ENCODE data around the gene RBM3. TPM values are rescaled to one million over a fixed set of nuclear protein-coding genes. Genes with fewer than 3 reads are reported as not detected.

Gene RBM3
- total and polyA plus RNA-seq, 10 of the 15 experiments (the other 5 are each of a cell fraction or from before 2014, with no cell fraction given), result 170 to 467 (median 259) TPM

DNA sequence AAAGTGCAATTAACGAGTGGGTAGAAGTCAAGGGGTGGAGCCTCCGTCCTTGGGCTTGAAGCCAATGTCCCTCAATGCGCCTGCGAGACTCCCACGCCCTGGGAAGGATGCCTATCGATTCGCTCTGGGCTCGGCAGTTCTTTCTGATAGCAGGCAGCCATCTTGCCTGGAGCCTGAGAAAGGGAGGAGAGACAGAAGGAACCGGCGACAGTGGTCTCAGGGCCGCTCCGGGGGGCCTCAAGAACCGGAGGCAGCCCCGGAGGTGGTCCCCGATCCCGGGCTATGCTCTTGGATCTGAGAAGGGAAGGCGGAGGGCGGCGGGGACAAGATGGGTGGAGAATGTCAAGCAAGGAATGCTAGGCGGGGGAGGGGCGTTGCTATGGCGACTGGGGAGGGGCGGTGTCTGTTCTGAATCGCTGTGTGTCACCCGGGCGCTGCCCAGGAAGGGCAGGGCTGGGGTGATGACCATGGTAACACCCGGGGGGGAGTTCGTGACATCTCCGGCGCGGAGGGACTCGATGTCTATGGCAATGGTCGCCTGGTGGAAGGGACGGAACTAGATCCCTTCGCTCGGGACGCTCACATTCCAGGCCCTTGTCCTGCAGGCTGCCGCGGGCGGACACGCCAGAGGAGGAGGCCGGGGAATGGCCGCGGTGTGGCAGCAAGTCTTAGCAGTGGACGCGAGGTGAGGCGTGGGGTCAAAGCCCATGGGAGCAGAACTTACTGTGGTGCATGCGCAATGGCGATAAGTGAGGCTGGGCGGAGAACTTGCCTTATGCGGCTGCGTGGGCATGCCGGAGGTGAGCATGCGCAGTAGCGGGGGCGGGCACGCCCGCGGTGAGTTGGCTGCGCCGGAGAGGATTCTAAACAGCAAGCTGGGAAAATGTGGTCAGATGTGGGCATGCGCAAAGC is 23.3 kb downstream of the RBM3 start, which contains the start of gene WDR13 (continued):
- TF ChIP-seq, protein P1, sequence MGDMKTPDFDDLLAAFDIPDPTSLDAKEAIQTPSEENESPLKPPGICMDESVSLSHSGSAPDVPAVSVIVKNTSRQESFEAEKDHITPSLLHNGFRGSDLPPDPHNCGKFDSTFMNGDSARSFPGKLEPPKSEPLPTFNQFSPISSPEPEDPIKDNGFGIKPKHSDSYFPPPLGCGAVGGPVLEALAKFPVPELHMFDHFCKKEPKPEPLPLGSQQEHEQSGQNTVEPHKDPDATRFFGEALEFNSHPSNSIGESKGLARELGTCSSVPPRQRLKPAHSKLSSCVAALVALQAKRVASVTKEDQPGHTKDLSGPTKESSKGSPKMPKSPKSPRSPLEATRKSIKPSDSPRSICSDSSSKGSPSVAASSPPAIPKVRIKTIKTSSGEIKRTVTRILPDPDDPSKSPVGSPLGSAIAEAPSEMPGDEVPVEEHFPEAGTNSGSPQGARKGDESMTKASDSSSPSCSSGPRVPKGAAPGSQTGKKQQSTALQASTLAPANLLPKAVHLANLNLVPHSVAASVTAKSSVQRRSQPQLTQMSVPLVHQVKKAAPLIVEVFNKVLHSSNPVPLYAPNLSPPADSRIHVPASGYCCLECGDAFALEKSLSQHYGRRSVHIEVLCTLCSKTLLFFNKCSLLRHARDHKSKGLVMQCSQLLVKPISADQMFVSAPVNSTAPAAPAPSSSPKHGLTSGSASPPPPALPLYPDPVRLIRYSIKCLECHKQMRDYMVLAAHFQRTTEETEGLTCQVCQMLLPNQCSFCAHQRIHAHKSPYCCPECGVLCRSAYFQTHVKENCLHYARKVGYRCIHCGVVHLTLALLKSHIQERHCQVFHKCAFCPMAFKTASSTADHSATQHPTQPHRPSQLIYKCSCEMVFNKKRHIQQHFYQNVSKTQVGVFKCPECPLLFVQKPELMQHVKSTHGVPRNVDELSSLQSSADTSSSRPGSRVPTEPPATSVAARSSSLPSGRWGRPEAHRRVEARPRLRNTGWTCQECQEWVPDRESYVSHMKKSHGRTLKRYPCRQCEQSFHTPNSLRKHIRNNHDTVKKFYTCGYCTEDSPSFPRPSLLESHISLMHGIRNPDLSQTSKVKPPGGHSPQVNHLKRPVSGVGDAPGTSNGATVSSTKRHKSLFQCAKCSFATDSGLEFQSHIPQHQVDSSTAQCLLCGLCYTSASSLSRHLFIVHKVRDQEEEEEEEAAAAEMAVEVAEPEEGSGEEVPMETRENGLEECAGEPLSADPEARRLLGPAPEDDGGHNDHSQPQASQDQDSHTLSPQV (IDR thresholded peaks at IDR 0.05), result no peak
- no peak for TF ChIP-seq NFYB (IDR thresholded peaks at IDR 0.05; ENCODE audit: insufficient read depth, low read depth, low read length)
- no peak for TF ChIP-seq TBL1XR1 (IDR thresholded peaks at IDR 0.05; ENCODE audit: low read depth, low read length)
- TF ChIP-seq, protein P2, sequence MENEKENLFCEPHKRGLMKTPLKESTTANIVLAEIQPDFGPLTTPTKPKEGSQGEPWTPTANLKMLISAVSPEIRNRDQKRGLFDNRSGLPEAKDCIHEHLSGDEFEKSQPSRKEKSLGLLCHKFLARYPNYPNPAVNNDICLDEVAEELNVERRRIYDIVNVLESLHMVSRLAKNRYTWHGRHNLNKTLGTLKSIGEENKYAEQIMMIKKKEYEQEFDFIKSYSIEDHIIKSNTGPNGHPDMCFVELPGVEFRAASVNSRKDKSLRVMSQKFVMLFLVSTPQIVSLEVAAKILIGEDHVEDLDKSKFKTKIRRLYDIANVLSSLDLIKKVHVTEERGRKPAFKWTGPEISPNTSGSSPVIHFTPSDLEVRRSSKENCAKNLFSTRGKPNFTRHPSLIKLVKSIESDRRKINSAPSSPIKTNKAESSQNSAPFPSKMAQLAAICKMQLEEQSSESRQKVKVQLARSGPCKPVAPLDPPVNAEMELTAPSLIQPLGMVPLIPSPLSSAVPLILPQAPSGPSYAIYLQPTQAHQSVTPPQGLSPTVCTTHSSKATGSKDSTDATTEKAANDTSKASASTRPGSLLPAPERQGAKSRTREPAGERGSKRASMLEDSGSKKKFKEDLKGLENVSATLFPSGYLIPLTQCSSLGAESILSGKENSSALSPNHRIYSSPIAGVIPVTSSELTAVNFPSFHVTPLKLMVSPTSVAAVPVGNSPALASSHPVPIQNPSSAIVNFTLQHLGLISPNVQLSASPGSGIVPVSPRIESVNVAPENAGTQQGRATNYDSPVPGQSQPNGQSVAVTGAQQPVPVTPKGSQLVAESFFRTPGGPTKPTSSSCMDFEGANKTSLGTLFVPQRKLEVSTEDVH (IDR thresholded peaks at IDR 0.05; ENCODE audit: low read depth, partially characterized antibody), result no peak
- TF ChIP-seq BCL11A (IDR thresholded peaks at IDR 0.05; ENCODE audit: low read depth, low read length), result no peak
- TF ChIP-seq ZNF622 (IDR thresholded peaks at IDR 0.05), result no peak
- TF ChIP-seq NR2F1 (conservative IDR thresholded peaks at IDR 0.05), result peak; percentile 99
- TF ChIP-seq ZNF274 (IDR thresholded peaks at IDR 0.05; ENCODE audit: insufficient read depth, insufficient read length), result no peak
- TF ChIP-seq, protein P3, sequence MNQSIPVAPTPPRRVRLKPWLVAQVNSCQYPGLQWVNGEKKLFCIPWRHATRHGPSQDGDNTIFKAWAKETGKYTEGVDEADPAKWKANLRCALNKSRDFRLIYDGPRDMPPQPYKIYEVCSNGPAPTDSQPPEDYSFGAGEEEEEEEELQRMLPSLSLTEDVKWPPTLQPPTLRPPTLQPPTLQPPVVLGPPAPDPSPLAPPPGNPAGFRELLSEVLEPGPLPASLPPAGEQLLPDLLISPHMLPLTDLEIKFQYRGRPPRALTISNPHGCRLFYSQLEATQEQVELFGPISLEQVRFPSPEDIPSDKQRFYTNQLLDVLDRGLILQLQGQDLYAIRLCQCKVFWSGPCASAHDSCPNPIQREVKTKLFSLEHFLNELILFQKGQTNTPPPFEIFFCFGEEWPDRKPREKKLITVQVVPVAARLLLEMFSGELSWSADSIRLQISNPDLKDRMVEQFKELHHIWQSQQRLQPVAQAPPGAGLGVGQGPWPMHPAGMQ (IDR thresholded peaks at IDR 0.05; ENCODE audit: borderline replicate concordance), result no peak
- no peak for TF ChIP-seq EED (IDR thresholded peaks at IDR 0.05; ENCODE audit: low read depth)
- TF ChIP-seq SUPT20H (IDR thresholded peaks at IDR 0.05; ENCODE audit: borderline replicate concordance, control insufficient read depth, low read depth, low read length), result no peak
- TF ChIP-seq BACH1 (IDR thresholded peaks at IDR 0.05; ENCODE audit: borderline replicate concordance), result 0 out of 2 replicates have a peak, but pooled peaks have one; percentile 56
- TF ChIP-seq KAT2A (conservative IDR thresholded peaks at IDR 0.05; ENCODE audit: control insufficient read depth, low read depth, low read length), result no peak
- TF ChIP-seq PKNOX1 (IDR thresholded peaks at IDR 0.05), result peak; percentile 50; the same call in 1 of the 2 replicates
- TF ChIP-seq ESRRA (IDR thresholded peaks at IDR 0.05; ENCODE audit: low read length), result no peak
- no peak; the same call in 1 of the 2 replicates for TF ChIP-seq CREB1 (IDR thresholded peaks at IDR 0.05; ENCODE audit: low read depth)
- TF ChIP-seq E4F1 (IDR thresholded peaks at IDR 0.05; ENCODE audit: borderline replicate concordance, partially characterized antibody), result no peak
